CD4-positive, alpha-beta T cell (primary cell): ENCODE results near the gene ZNF569. TPM values are rescaled to one million over a fixed set of nuclear protein-coding genes. Genes with fewer than 3 reads are reported as not detected.

Source experiments
- ATAC-seq: fragments of 200-7000 bp; cut with Tn5 transposase; one replicate; pipeline ENCODE4 v1.10.0; 2022; ENCODE audit warnings: mild to moderate bottlenecking; ENCODE audit not compliant: poor library complexity
- CTCF ChIA-PET: fragments of 350-600 bp; sonication (Branson Sonifier 250); formaldehyde crosslinking; loops from one replicate; lab custom pipeline; 2021; ENCODE audit warnings: antibody characterized with exemption, inconsistent platforms; lab: Charles Lee
- POLR2A ChIA-PET: fragments of 350-600 bp; sonication (Branson Sonifier 250); formaldehyde crosslinking; loops from one replicate; lab custom pipeline; 2021; ENCODE audit warnings: antibody characterized with exemption, inconsistent platforms; lab: Charles Lee
- DNase-seq, 14 experiments: peaks; one replicate each; pipeline ENCODE4 v3.0.0-alpha.2; 2013 to 2020; ENCODE audit warnings: mixed read lengths in 2 of 14
- H3K27ac ChIP-seq, 2 donors: one replicate each; pipeline versions ENCODE4 v1.5.1 to v1.7.0; 2013; ENCODE audit warnings: low read length in 2 of 2, low read depth in 1 of 2, mild to moderate bottlenecking in 1 of 2
- H3K27me3 ChIP-seq, 2 experiments: 1 replicate in 1 of 2; 2 replicates in 1 of 2; pipeline versions ENCODE4 v1.6.1 to v1.7.0; 2013; ENCODE audit warnings: low read length in 2 of 2, control low read depth in 1 of 2, mild to moderate bottlenecking in 1 of 2, moderate library complexity in 1 of 2; ENCODE audit not compliant: insufficient read depth in 2 of 2, control insufficient read depth in 1 of 2
- H3K36me3 ChIP-seq: one replicate; pipeline ENCODE4 v1.6.1; 2013; ENCODE audit warnings: low read length, control low read depth; ENCODE audit not compliant: insufficient read depth
- H3K4me1 ChIP-seq: one replicate; pipeline ENCODE4 v1.6.1; 2013; ENCODE audit warnings: low read length, control low read depth; ENCODE audit not compliant: insufficient read depth
- H3K4me3 ChIP-seq: one replicate; pipeline ENCODE4 v1.5.1; 2013; ENCODE audit warnings: mild to moderate bottlenecking, low read length, moderate library complexity
- H3K9me3 ChIP-seq, 2 experiments: 1 replicate in 1 of 2; 2 replicates in 1 of 2; pipeline versions ENCODE4 v1.6.1 to v1.7.0; 2013; ENCODE audit warnings: low read length in 2 of 2, mild to moderate bottlenecking in 2 of 2, control low read depth in 1 of 2, moderate library complexity in 1 of 2; ENCODE audit not compliant: control insufficient read depth in 1 of 2, insufficient read depth in 1 of 2
- H3K27ac Mint-ChIP-seq: one replicate; pipeline ENCODE4 v1.8.0; 2020; ENCODE audit warnings: mixed read lengths
- H3K27me3 Mint-ChIP-seq: one replicate; pipeline ENCODE4 v1.8.0; 2021; ENCODE audit warnings: mixed read lengths
- H3K36me3 Mint-ChIP-seq: one replicate; pipeline ENCODE4 v1.8.0; 2021; ENCODE audit warnings: low read depth, mixed read lengths
- H3K4me1 Mint-ChIP-seq: one replicate; pipeline ENCODE4 v1.8.0; 2021; ENCODE audit warnings: low read depth, mixed read lengths
- H3K4me3 Mint-ChIP-seq: one replicate; pipeline ENCODE4 v1.8.0; 2020; ENCODE audit warnings: mild to moderate bottlenecking, mixed read lengths
- H3K9me3 Mint-ChIP-seq: one replicate; pipeline ENCODE4 v1.8.0; 2020; ENCODE audit warnings: mixed read lengths
- CTCF ChIP-seq: fragments of 200-600 bp; IDR thresholded peaks from one replicate; pipeline ENCODE4 v1.8.0; 2022; ENCODE audit warnings: antibody characterized with exemption, mild to moderate bottlenecking
- intact Hi-C, 2 experiments: fragments of 100-400 bp; cut with DNase I in 1 of 2; cut with micrococcal nuclease in 1 of 2; formaldehyde crosslinking; loops; one replicate each; pipeline versions ENCODE4 v1.15.1 to v1.9.0; 2023 to 2025; cut with DNase I, micrococcal nuclease
- total RNA-seq, 174 experiments: library from RNA in 2 of 174; stranded (reverse) in 2 of 174; gene quantifications; one replicate each; pipeline ENCODE4 v1.2.3 and lab custom pipeline; 2021 to 2026

ZNF569 gene
- total RNA-seq, 2 experiments from 2014 or later = 5.0 to 5.2 TPM

- no peak for TF ChIP-seq CTCF
- no peak overlapping the region for H3K4me3 ChIP-seq
- Mint-ChIP-seq H3K36me3 (peaks cover 72% of the 10 kb centered on the region), H3K4me1 (no peaks in the 10 kb centered on the region), H3K9me3 (peaks cover 18% of the 10 kb centered on the region), H3K4me3 (no peak overlapping the region), H3K27ac (no peak overlapping the region), H3K27me3 (no peaks in the 10 kb centered on the region)
- no peak for ATAC-seq
- H3K9me3 ChIP-seq = peaks cover 32 to 33% of the 10 kb centered on the region in 2 experiments
- DNase-seq = no peak
- intact Hi-C loops = no loop called here
- POLR2A ChIA-PET = no interaction called here
- no peaks in the 10 kb centered on the region for H3K27me3 ChIP-seq
- peaks cover 9% of the 10 kb centered on the region for H3K4me1 ChIP-seq
- CTCF ChIA-PET = no interaction called here
- peaks cover 6% of the 10 kb centered on the region for H3K36me3 ChIP-seq
- no peak overlapping the region for H3K27ac ChIP-seq
These were observed 43.9 kb upstream of the ZNF569 start for GRCh38 chr19:37511186-37511585.

GRCh38 chr19:37507167-37507464 is 39.9 kb upstream of the ZNF569 start:
- no peak for TF ChIP-seq CTCF
- no peak for ATAC-seq
- no peaks in the 10 kb centered on the region for H3K27me3 ChIP-seq
- H3K4me1 ChIP-seq = peaks cover 20% of the 10 kb centered on the region
- Mint-ChIP-seq H3K4me1 (no peaks in the 10 kb centered on the region), H3K4me3 (no peak overlapping the region), H3K27ac (no peak overlapping the region), H3K27me3 (no peaks in the 10 kb centered on the region), H3K9me3 (peaks cover 15% of the 10 kb centered on the region), H3K36me3 (peaks cover 51% of the 10 kb centered on the region)
- ChIA-PET POLR2A (interaction anchor here (0.6 to 2.4 kb wide), 28 partner anchors 20 to 1292 kb away, joined by 3 to 133 read pairs (median 6); partner anchors contain the start of genes PSMD8, SIPA1L3, ZFP30 and ZNF146), CTCF (interaction anchor here (1.0 to 1.6 kb wide), 2 partner anchors 136 to 534 kb away, joined by 5 read pairs; partner anchors contain the start of gene ZNF527)
- intact Hi-C loops = loop anchor here (2.0 to 10.0 kb wide), 5 partner anchors 85 to 1292 kb away; partner anchors contain the start of genes ZNF540 (in 2 of the 2), ZNF571 (in 2 of the 2), ZNF146 (in 1 of the 2) and ZNF565 (in 1 of the 2)
- peak overlapping the region; percentile 68 for H3K4me3 ChIP-seq
- H3K9me3 ChIP-seq = peaks cover 15 to 34% of the 10 kb centered on the region in 2 experiments
- H3K36me3 ChIP-seq = no peaks in the 10 kb centered on the region
- H3K27ac ChIP-seq = peak overlapping the region; percentile 88 to 92
- DNase-seq = peak in 1 of 14 experiments; percentile 2

- no peak for TF ChIP-seq CTCF
- POLR2A ChIA-PET = interaction anchor here (0.6 to 2.4 kb wide), 33 partner anchors 20 to 1292 kb away, joined by 3 to 133 read pairs (median 5); partner anchors contain the start of genes PSMD8, SIPA1L3, ZFP14 and ZFP30
- ATAC-seq (peak; percentile 85), DNase-seq (peak; percentile 68 to 92 (median 78))
- intact Hi-C loops = loop anchor here (1.0 to 10.0 kb wide), 7 partner anchors 37 to 1292 kb away; partner anchors contain the start of genes ZNF540 (in 2 of the 2), ZNF570 (in 2 of the 2), ZNF571 (in 2 of the 2) and ZNF146 (in 1 of the 2)
- Histone ChIP-seq H3K27me3 (no peaks in the 10 kb centered on the region), H3K27ac (peak within 1 kb of the TSS; percentile 88 to 92), H3K36me3 (no peaks in the 10 kb centered on the region), H3K9me3 (peaks cover 11 to 36% of the 10 kb centered on the region in 2 experiments), H3K4me1 (peaks cover 20% of the 10 kb centered on the region), H3K4me3 (peak within 1 kb of the TSS; percentile 68)
- no peak within 1 kb of the TSS for H3K27ac Mint-ChIP-seq
- no peaks in the 10 kb centered on the region for H3K4me1 Mint-ChIP-seq
- CTCF ChIA-PET = interaction anchor here (1.0 to 1.6 kb wide), 3 partner anchors 46 to 533 kb away, joined by 5 to 6 read pairs (median 5); partner anchors contain the start of gene ZNF527
- no peak within 1 kb of the TSS for H3K4me3 Mint-ChIP-seq
- peaks cover 51% of the 10 kb centered on the region for H3K36me3 Mint-ChIP-seq
- H3K9me3 Mint-ChIP-seq = peaks cover 19% of the 10 kb centered on the region
- H3K27me3 Mint-ChIP-seq = no peaks in the 10 kb centered on the region
These were observed 39.3 kb upstream of the ZNF569 start, which contains the start of gene ZNF793 for GRCh38 chr19:37506387-37507166. TSS of gene ZNF793 (plus strand) at chr19:37506939. CDS start at chr19:37523440, 16,501 bp downstream.
